SJSA1 (cell line): ENCODE measurements around the gene CAPN15. TPM values are rescaled to one million over a fixed set of nuclear protein-coding genes. Genes with fewer than 3 reads are reported as not detected.
A peak's percentile ranks its signal among the peaks of the same experiment; 100 is the strongest.

Experiments
- DNase-seq, 2 experiments: peaks; one replicate each; pipeline ENCODE4 v3.0.0-alpha.2; 2015 to 2020; ENCODE audit warnings: low spot score in 2 of 2, low read depth in 1 of 2
- H3K27ac ChIP-seq: fragments of 250-450 bp; sonication (Bioruptor Pico); 2 replicates; pipeline ENCODE4 v1.5.1; 2020; ENCODE audit warnings: mild to moderate bottlenecking, moderate library complexity
- H3K27me3 ChIP-seq: fragments of 250-450 bp; sonication (Bioruptor Pico); replicated peaks from 2 replicates; pipeline ENCODE4 v1.5.1; 2020; ENCODE audit warnings: mild to moderate bottlenecking, moderate library complexity
- H3K36me3 ChIP-seq: fragments of 250-450 bp; sonication (Bioruptor Pico); 2 replicates; pipeline ENCODE4 v1.5.1; 2020; ENCODE audit warnings: mild to moderate bottlenecking
- H3K4me1 ChIP-seq: fragments of 250-450 bp; sonication (Bioruptor Pico); replicated peaks from 2 replicates; pipeline ENCODE4 v1.6.1; 2021; ENCODE audit warnings: mild to moderate bottlenecking
- H3K4me3 ChIP-seq: fragments of 250-450 bp; sonication (Bioruptor Pico); 2 replicates; pipeline ENCODE4 v1.5.1; 2020; ENCODE audit warnings: mild to moderate bottlenecking
- H3K9me3 ChIP-seq: fragments of 250-450 bp; sonication (Bioruptor Pico); replicated peaks from 2 replicates; pipeline ENCODE4 v1.5.1; 2020; ENCODE audit warnings: mild to moderate bottlenecking
- total RNA-seq: library from RNA; depleted of rRNA; stranded (reverse); fragments of >200 nt; shearing (Covaris generic); gene quantifications from 2 replicates; pipeline ENCODE4 v1.2.3, GENCODE V29; 2014

The CAPN15 gene
- total RNA-seq, 1 experiment from 2014 or later: 46.1 TPM

GRCh38 chr16:515175-515938 lies 12.2 kb upstream of the CAPN15 start:
- Histone ChIP-seq H3K9me3 (no peaks in the 10 kb centered on the region), H3K36me3 (peaks cover 25% of the 10 kb centered on the region), H3K27ac (no peak overlapping the region), H3K4me1 (no peaks in the 10 kb centered on the region), H3K27me3 (no peaks in the 10 kb centered on the region), H3K4me3 (no peak overlapping the region)
- no peak for DNase-seq

GRCh38 chr16:515939-516226 lies 11.6 kb upstream of the CAPN15 start:
- Histone ChIP-seq H3K4me3 (no peak overlapping the region), H3K27ac (no peak overlapping the region), H3K36me3 (peaks cover 31% of the 10 kb centered on the region), H3K27me3 (no peaks in the 10 kb centered on the region), H3K9me3 (no peaks in the 10 kb centered on the region), H3K4me1 (no peaks in the 10 kb centered on the region)
- no peak for DNase-seq

GRCh38 chr16:516301-516700 lies 11.2 kb upstream of the CAPN15 start:
- DNase-seq: no peak
- Histone ChIP-seq H3K36me3 (peaks cover 35% of the 10 kb centered on the region), H3K4me3 (no peak overlapping the region), H3K4me1 (no peaks in the 10 kb centered on the region), H3K27me3 (no peaks in the 10 kb centered on the region), H3K9me3 (no peaks in the 10 kb centered on the region), H3K27ac (no peak overlapping the region)

- Histone ChIP-seq H3K9me3 (no peaks in the 10 kb centered on the region), H3K4me1 (no peaks in the 10 kb centered on the region), H3K27ac (no peak overlapping the region), H3K4me3 (no peak overlapping the region), H3K27me3 (no peaks in the 10 kb centered on the region), H3K36me3 (peaks cover 35% of the 10 kb centered on the region)
- no peak for DNase-seq
Observed at GRCh38 chr16:518858-519257, 8.7 kb upstream of the CAPN15 start.

GRCh38 chr16:519425-519824 lies 8.1 kb upstream of the CAPN15 start:
- no peaks in the 10 kb centered on the region for H3K9me3 ChIP-seq
- DNase-seq: no peak
- H3K4me1 ChIP-seq: no peaks in the 10 kb centered on the region
- H3K27me3 ChIP-seq: no peaks in the 10 kb centered on the region
- no peak overlapping the region for H3K27ac ChIP-seq
- no peak overlapping the region for H3K4me3 ChIP-seq
- H3K36me3 ChIP-seq: peaks cover 39% of the 10 kb centered on the region

- Histone ChIP-seq H3K9me3 (no peaks in the 10 kb centered on the region), H3K4me1 (peaks cover 3% of the 10 kb centered on the region), H3K4me3 (no peak overlapping the region), H3K27ac (no peak overlapping the region), H3K27me3 (no peaks in the 10 kb centered on the region), H3K36me3 (peaks cover 42% of the 10 kb centered on the region)
- no peak for DNase-seq
Observed at GRCh38 chr16:519841-520687, 7.4 kb upstream of the CAPN15 start.

- Histone ChIP-seq H3K4me1 (peaks cover 11% of the 10 kb centered on the region), H3K4me3 (no peak overlapping the region), H3K27ac (no peak overlapping the region), H3K9me3 (no peaks in the 10 kb centered on the region), H3K27me3 (no peaks in the 10 kb centered on the region), H3K36me3 (peaks cover 43% of the 10 kb centered on the region)
- no peak for DNase-seq
Observed at GRCh38 chr16:520847-521246, 6.7 kb upstream of the CAPN15 start.

- H3K4me3 ChIP-seq: no peak overlapping the region
- no peaks in the 10 kb centered on the region for H3K27me3 ChIP-seq
- no peaks in the 10 kb centered on the region for H3K9me3 ChIP-seq
- peaks cover 18% of the 10 kb centered on the region for H3K4me1 ChIP-seq
- H3K27ac ChIP-seq: no peak overlapping the region
- no peak for DNase-seq
- H3K36me3 ChIP-seq: peaks cover 40% of the 10 kb centered on the region
Observed at GRCh38 chr16:521381-522210, 5.9 kb upstream of the CAPN15 start.

GRCh38 chr16:522320-523096 lies 5.0 kb upstream of the CAPN15 start:
- H3K27ac ChIP-seq: no peak overlapping the region
- peaks cover 22% of the 10 kb centered on the region for H3K4me1 ChIP-seq
- no peaks in the 10 kb centered on the region for H3K27me3 ChIP-seq
- DNase-seq: no peak
- no peak overlapping the region for H3K4me3 ChIP-seq
- no peaks in the 10 kb centered on the region for H3K9me3 ChIP-seq
- H3K36me3 ChIP-seq: peaks cover 39% of the 10 kb centered on the region

- Histone ChIP-seq H3K4me1 (peaks cover 22% of the 10 kb centered on the region), H3K9me3 (no peaks in the 10 kb centered on the region), H3K27ac (no peak overlapping the region), H3K4me3 (no peak overlapping the region), H3K27me3 (no peaks in the 10 kb centered on the region), H3K36me3 (peaks cover 42% of the 10 kb centered on the region)
- DNase-seq: no peak
Observed at GRCh38 chr16:523097-523741, 4.3 kb upstream of the CAPN15 start.

- Histone ChIP-seq H3K27ac (no peak overlapping the region), H3K4me3 (no peak overlapping the region), H3K27me3 (no peaks in the 10 kb centered on the region)
Observed at GRCh38 chr16:524274-525040, 3.1 kb upstream of the CAPN15 start.

GRCh38 chr16:525123-525519 lies 2.4 kb upstream of the CAPN15 start:
- H3K27ac ChIP-seq: peak overlapping the region; percentile 23
- no peaks in the 10 kb centered on the region for H3K9me3 ChIP-seq
- no peak for DNase-seq
- no peak overlapping the region for H3K4me3 ChIP-seq
- peaks cover 33% of the 10 kb centered on the region for H3K4me1 ChIP-seq
- H3K36me3 ChIP-seq: peaks cover 35% of the 10 kb centered on the region
- no peaks in the 10 kb centered on the region for H3K27me3 ChIP-seq

More at GRCh38 chr16:524274-525040, 3.1 kb upstream of the CAPN15 start:
- H3K36me3 ChIP-seq: peaks cover 37% of the 10 kb centered on the region
- no peaks in the 10 kb centered on the region for H3K9me3 ChIP-seq
- no peak for DNase-seq
- H3K4me1 ChIP-seq: peaks cover 33% of the 10 kb centered on the region
